Uterus (tissue), 2 donors: ENCODE results near the gene LGALS3BP.

Experiments used
- POLR2A ChIP-seq, 2 donors: fragments of 450-650 bp; IDR thresholded peaks; one replicate each; pipeline ENCODE4 v1.6.1; 2016; ENCODE audit warnings: antibody characterized with exemption in 2 of 2, mild to moderate bottlenecking in 1 of 2, moderate library complexity in 1 of 2
- TF ChIP-seq, protein P1 (sequence below), 4 experiments: fragments of 200-600 bp in 2 of 4; fragments of 450-650 bp in 2 of 4; sonication (generic) in 2 of 4; IDR thresholded peaks; one replicate each; pipeline ENCODE4 v1.5.1; 2016 to 2019; ENCODE audit warnings: antibody characterized with exemption in 4 of 4, mild to moderate bottlenecking in 2 of 4, moderate library complexity in 1 of 4

DNA sequence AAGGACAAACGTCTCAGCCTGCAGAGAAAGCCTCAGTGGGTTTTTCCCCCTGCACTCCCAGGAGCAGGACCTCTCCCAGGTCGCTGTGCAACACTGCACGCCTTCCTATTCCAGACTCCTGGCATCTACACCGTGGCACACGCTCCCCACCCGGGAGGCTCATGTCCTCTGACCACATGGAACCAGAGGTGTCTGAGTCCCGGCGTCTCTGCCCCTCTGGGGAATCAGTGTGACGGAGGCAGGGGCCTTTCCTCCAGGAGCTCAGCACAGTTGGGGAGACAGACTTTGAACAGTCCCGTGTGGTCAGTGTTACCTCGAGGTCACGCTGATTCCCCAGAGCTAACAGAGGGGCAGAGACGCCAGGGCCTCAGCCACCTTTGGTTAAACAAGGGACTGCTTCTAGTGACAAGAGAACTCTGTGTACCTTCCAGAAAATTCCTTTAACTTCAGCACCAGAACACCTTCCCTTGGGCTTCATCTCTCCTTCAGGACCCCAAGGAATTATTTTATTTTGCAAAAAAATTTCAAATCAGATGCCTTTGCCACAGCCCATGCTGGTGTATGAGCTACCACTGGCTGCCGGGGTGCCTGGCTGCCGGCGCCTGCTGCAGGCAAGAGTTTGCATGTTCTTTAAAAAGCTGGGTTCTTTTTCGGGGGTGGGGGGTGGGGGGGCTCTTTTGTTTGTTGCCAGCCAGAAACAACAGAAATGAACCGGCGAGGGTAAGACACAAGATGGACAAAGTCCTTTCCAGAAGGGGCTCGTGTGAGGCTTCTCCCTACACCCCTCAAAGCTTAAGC lies 23.3 kb upstream of the LGALS3BP start:
- TF ChIP-seq, protein P1, sequence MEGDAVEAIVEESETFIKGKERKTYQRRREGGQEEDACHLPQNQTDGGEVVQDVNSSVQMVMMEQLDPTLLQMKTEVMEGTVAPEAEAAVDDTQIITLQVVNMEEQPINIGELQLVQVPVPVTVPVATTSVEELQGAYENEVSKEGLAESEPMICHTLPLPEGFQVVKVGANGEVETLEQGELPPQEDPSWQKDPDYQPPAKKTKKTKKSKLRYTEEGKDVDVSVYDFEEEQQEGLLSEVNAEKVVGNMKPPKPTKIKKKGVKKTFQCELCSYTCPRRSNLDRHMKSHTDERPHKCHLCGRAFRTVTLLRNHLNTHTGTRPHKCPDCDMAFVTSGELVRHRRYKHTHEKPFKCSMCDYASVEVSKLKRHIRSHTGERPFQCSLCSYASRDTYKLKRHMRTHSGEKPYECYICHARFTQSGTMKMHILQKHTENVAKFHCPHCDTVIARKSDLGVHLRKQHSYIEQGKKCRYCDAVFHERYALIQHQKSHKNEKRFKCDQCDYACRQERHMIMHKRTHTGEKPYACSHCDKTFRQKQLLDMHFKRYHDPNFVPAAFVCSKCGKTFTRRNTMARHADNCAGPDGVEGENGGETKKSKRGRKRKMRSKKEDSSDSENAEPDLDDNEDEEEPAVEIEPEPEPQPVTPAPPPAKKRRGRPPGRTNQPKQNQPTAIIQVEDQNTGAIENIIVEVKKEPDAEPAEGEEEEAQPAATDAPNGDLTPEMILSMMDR (IDR thresholded peaks at IDR 0.05): no peak
- TF ChIP-seq POLR2A (IDR thresholded peaks at IDR 0.05): no peak
